NOMO-1 (cell line): Measurements from ENCODE around the gene LRP3.
"Not testable (repeated sequence)": the region's sequence is repeated elsewhere in the genome, so short reads cannot be mapped to it uniquely, and the experiment has no call there.

ENCODE experiments used
- DNase-seq, 2 experiments: peaks; one replicate each; lab custom pipeline; 2025; ENCODE audit not compliant: unreplicated experiment in 2 of 2; lab: John Stamatoyannopoulos, UW

LRP3 gene

GRCh38 chr19:33201886-33202545, 7.9 kb downstream of the LRP3 start:
- no peak for DNase-seq

GRCh38 chr19:33202546-33203507, 8.7 kb downstream of the LRP3 start:
- no peak for DNase-seq

GRCh38 chr19:33203529-33203928, 9.4 kb downstream of the LRP3 start:
- no peak for DNase-seq

GRCh38 chr19:33204136-33204973, 10.2 kb downstream of the LRP3 start:
- DNase-seq, result no peak

DNA sequence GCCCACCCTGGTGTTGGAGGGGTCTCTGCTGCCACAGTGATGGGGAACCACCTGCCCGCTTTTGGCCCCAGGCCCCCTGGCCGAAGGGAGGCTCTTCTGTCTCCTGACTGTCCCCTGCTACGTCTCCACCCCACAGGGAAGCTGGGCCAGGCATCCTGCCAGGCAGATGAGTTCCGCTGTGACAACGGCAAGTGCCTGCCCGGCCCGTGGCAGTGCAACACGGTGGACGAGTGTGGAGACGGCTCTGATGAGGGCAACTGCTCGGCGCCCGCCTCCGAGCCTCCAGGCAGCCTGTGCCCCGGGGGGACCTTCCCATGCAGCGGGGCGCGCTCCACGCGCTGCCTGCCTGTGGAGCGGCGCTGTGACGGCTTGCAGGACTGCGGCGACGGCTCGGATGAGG, 11.0 kb downstream of the LRP3 start:
- no peak for DNase-seq

GRCh38 chr19:33205531-33206260, 11.6 kb downstream of the LRP3 start:
- no peak for DNase-seq

DNA sequence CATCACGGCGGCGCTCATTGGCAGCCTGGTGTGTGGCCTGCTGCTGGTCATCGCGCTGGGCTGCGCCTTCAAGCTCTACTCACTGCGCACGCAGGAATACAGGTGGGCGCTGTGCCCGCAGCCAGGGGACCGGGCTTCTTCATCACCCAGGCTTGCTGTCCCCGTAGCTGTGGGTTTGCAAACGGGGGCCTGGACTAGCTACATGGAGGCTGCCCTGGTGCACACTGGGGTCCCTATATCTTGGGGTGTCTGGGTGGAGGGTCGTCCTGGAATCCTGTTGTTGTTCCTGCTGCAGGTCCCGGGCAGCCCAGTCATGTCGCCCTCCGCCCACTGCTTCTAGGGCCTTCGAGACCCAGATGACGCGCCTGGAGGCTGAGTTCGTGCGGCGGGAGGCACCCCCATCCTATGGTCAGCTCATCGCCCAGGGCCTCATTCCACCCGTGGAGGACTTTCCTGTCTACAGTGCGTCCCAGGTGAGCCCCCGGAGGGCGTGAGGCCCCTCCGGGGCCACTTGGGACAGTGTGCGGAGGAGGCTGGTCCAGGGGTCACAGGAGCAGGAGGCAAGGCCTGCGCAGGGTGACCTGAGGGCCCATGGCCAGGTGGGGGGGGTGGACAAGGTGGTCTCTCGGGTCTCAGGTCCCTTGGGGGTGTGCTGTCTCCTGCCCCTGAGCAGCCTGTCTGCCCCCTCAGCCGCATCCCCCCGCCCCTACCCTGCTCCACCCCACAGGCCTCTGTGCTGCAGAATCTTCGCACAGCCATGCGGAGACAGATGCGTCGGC, 12.3 kb downstream of the LRP3 start:
- DNase-seq, result no peak

DNA sequence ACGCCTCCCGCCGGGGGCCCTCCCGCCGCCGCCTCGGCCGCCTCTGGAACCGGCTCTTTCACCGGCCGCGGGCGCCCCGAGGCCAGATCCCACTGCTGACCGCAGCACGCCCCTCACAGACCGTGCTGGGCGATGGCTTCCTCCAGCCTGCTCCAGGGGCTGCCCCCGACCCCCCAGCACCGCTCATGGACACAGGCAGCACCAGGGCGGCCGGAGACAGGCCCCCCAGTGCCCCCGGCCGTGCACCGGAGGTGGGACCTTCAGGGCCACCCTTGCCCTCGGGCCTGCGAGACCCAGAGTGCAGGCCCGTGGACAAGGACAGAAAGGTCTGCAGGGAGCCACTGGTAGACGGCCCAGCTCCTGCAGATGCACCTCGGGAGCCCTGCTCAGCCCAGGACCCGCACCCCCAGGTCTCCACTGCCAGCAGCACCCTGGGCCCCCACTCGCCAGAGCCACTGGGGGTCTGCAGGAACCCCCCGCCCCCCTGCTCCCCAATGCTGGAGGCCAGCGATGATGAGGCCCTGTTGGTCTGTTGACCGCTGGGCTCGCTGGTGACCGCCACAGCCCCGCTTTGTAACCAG, 13.0 kb downstream of the LRP3 start:
- no peak for DNase-seq

GRCh38 chr19:33207903-33208302, 13.8 kb downstream of the LRP3 start:
- no peak for DNase-seq

DNA sequence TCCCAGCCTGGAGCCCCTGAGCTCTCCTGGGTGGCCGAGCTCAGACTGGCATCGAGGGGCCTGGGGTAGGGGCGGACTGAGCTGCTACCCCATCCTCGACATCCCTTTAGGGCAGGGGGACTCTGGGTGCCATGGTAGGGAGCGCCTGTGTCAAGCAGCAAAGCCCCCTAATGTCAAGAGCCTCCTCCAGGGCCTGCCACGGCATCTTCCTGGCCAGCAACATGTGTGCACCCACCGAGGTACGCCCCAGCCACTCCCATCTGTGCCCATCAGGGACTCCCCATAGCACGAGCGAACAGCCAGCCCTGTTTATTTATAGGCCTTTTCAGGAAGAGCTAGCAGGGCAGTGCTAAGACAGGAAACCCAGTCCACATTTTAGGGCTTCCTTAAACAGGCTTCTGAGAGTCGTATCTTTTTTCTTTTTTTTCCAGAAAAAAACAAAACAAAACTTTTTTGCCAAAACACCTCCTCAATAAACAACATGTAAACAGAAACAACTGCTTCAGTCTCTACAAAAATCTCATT, 14.3 kb downstream of the LRP3 start:
- DNase-seq, result peak; percentile 9 to 18

- DNase-seq, result no peak
Observed at GRCh38 chr19:33208904-33209849, 15.0 kb downstream of the LRP3 start.

DNA sequence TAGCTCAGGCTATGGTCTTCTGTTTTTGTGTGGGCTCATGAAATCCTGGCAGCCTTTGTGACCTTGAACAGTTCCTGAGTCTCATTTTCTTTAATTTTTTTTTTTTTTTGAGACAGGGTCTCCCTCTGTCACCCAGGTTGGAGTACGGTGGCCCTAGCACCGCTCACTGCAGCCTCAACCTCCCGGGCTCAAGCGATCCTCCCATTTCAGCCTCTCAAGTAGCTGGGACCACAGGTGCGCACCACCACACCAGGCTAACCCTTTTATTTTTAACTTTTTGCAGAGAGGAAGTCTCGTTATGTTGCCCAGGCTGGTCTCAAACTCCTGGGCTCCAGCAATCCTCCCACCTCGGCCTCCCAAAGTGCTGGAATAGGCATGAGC, 15.7 kb downstream of the LRP3 start:
- not testable (repeated sequence) for DNase-seq

GRCh38 chr19:33210266-33210940, 16.3 kb downstream of the LRP3 start:
- no peak for DNase-seq

DNA sequence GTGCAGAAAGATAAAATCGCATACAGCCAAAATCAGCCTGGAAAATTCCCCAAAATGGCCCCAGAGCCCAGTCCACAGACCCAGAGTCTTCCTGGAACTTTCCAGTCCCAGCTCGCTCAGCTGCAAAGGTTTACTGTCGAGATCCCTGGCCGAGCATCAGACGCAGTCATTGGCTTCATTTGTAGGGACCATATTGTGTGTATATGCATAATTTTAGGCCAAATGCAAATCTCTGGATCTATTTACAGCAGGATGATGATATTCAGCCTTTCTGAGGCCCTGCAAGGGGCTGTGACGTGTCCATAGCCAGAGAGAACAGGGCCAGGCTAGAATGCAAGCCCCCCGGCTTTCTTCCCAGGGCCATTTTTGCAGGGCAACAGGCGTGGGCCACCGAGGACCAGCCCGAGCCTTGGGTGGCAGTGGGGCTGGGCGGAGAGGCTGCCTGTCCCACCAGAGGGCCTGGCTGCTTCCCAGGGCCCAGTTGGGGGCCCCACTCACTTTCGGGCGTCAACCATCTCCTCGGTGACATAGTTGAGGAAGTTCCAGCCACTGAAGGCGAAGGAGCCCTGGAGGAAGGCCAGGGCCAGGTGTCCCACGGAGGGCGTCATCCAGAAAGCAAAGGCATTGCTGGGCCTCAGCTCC, 17.8 kb downstream of the LRP3 start:
- DNase-seq, result no peak

DNA sequence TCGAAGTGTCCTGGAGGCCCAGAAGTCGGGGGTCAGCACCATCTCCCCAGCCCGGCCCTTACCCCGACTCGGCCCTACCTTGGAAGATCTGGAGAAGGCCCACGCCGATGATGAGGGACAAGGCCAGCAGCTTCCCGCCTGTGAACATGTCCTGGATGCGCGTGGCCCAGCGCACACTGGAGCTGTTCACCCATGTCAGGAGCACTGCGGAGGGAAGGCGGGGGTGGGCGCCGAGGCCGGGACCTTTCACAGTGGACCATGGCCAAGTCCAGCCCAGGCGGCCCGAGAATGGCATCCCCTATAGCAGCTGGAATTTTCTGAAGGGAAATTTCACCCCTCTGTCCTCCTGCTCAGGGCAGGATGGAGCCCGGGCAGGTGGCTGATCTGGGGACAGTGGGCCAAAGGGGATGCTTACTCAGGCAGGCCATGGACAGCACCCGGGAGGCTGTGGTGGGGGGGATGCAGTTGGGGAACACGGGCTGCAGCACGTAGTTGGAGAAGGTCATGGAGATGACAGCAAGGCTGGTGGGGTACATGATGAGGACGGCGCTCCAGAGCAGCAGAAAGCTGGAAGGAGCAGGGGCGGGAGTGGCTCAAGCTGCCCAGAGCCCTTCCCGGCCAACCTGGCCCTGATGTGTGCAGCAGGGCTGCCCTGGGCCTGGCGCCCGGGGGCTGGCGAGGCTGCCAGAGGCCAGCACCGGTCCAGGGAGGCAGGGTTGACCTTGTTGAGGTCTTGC, 18.5 kb downstream of the LRP3 start:
- no peak for DNase-seq

DNA sequence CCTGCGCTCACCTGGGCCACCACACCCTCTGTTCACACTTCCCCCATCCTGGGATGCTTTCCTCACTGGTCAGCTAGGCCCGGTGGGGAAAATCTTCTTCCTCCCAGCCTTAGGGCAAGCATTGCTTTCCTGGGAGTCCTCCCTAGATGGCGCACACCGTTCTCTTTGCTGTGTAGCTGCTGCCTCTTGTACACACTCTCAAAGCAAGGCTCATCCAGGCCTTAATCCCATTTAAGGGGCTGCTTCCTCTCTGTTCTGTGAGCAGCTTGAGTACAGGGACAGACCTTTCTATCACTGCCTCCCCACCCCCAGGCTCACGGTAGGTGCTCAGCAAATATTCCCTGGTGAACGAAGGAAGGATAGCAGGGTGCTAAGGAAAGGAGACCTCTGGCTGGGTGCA, 20.5 kb downstream of the LRP3 start:
- DNase-seq, result no peak
